Spleen (tissue), 11 donors: Measurements from ENCODE around the gene BRSK2. TPM values are rescaled to one million over a fixed set of nuclear protein-coding genes. Genes with fewer than 3 reads are reported as not detected.

Source experiments
- DNase-seq: peaks from one replicate; pipeline ENCODE4 v3.0.0-alpha.2; 2020
- H3K27ac ChIP-seq, 8 donors: fragments of 200-600 bp; sonication (generic) in 7 of 8; 1 replicate in 4 of 8; 2 replicates in 4 of 8; pipeline versions ENCODE4 v1.5.0 to v1.8.0; 2016 to 2021; ENCODE audit warnings: inconsistent platforms in 4 of 8, mild to moderate bottlenecking in 4 of 8, moderate library complexity in 1 of 8
- H3K27me3 ChIP-seq, 7 donors: fragments of 200-600 bp; sonication (generic) in 6 of 7; replicated peaks in 1 of 7; 1 replicate in 4 of 7; 2 replicates in 3 of 7; pipeline versions ENCODE4 v1.5.0 to v1.8.0; 2016 to 2021; ENCODE audit warnings: inconsistent platforms in 3 of 7, mild to moderate bottlenecking in 1 of 7
- H3K36me3 ChIP-seq, 6 donors: fragments of 200-600 bp; sonication (generic) in 5 of 6; 1 replicate in 4 of 6; 2 replicates in 2 of 6; pipeline versions ENCODE4 v1.5.0 to v1.8.0; 2016 to 2021; ENCODE audit warnings: inconsistent platforms in 2 of 6
- H3K4me1 ChIP-seq, 6 donors: fragments of 200-600 bp; sonication (generic) in 5 of 6; 1 replicate in 3 of 6; 2 replicates in 3 of 6; pipeline versions ENCODE4 v1.5.0 to v1.8.0; 2016 to 2021; ENCODE audit warnings: inconsistent platforms in 3 of 6
- H3K4me3 ChIP-seq, 8 donors: fragments of 200-600 bp; sonication (generic) in 7 of 8; 1 replicate in 4 of 8; 2 replicates in 4 of 8; pipeline versions ENCODE4 v1.5.0 to v1.8.0; 2016 to 2021; ENCODE audit warnings: inconsistent platforms in 4 of 8, mild to moderate bottlenecking in 4 of 8, moderate library complexity in 2 of 8
- H3K9me3 ChIP-seq, 8 donors: fragments of 200-600 bp; sonication (generic) in 7 of 8; 1 replicate in 4 of 8; 2 replicates in 4 of 8; pipeline versions ENCODE4 v1.5.0 to v1.8.0; 2016 to 2021; ENCODE audit warnings: inconsistent platforms in 4 of 8
- CTCF ChIP-seq, 11 experiments: fragments of 200-600 bp in 7 of 11; fragments of 450-650 bp in 4 of 11; sonication (generic) in 4 of 11; IDR thresholded peaks in 8 of 11; conservative IDR thresholded peaks in 3 of 11; 1 replicate in 7 of 11; 2 replicates in 4 of 11; pipeline versions ENCODE4 v1.4.0 to v1.8.0; 2016 to 2021; ENCODE audit warnings: antibody characterized with exemption in 11 of 11, inconsistent platforms in 4 of 11, mild to moderate bottlenecking in 1 of 11
- POLR2A ChIP-seq, 3 donors: fragments of 450-650 bp; IDR thresholded peaks; one replicate each; pipeline ENCODE4 v1.5.1; 2017; ENCODE audit warnings: antibody characterized with exemption in 3 of 3, mild to moderate bottlenecking in 1 of 3
- POLR2AphosphoS5 ChIP-seq, 3 donors: sonication (generic); formaldehyde crosslinking; IDR thresholded peaks; one replicate each; pipeline ENCODE4 v1.5.1; 2017; ENCODE audit warnings: antibody characterized with exemption in 3 of 3
- WGBS, 5 donors: extraction: QIAGEN DNeasy Blood & Tissue Kit in 3 of 5; methylation state at CpG; one replicate each; pipeline versions ENCODE4 v1.1.5 to v1.1.7; 2013 to 2018; 5-methylcytosine and 5-hydroxymethylcytosine counted together
- intact Hi-C: fragments of 100-400 bp; cut with DNase I; formaldehyde crosslinking; loops from one replicate; pipeline ENCODE4 v1.15.0; 2023; ENCODE audit warnings: low total_unique reads
- polyA plus RNA-seq, 3 donors: library from polyadenylated mRNA; stranded (reverse); fragments of 200-250 nt; gene quantifications; one replicate each; pipeline ENCODE4 v1.2.1, GENCODE V29; 2013
- total RNA-seq, 7 donors: library from RNA; depleted of rRNA in 3 of 7; stranded (reverse); fragments of >200 nt in 3 of 7; fragmentation: NEBNext Ultra II Directional in 4 of 7; extraction: Animal tissue kit (Norgen Biotek cat#: 25700) in 4 of 7; gene quantifications; one replicate each; pipeline versions ENCODE4 v1.1.0 to v1.2.1, GENCODE V29; 2016 to 2021
- donor health status: healthy with polysubstance abuse.
- donor health status: DM: no; HTN: no; CAD: no; lungs with moderate emphysema.
- donor health status: DM: no; HTN: no; CAD: no.
- donor health status: Bipolar disorder and iron deficiency.
- donor health status: healthy.
- donor health status: DM: no; HTN: no; CAD: no.
- donor health status: DM: yes; HTN: yes; CAD: no.

The BRSK2 gene
- total and polyA plus RNA-seq, 10 donors: 0.17 to 1.5 (median 0.42) TPM

GRCh38 chr11:1462698-1462975, 72.9 kb downstream of the BRSK2 start:
- 73 to 88% (median 83%) methylated on average over 7 to 13 of the region's 13 CpGs for WGBS, 5 donors
- no peak overlapping the region for H3K27ac ChIP-seq
- no peak for DNase-seq
- intact Hi-C loops: no loop called here
- peaks cover 0 to 14% (median 0%) of the 10 kb centered on the region in 8 donors for H3K9me3 ChIP-seq
- peaks cover 0 to 41% (median 0%) of the 10 kb centered on the region in 6 donors for H3K36me3 ChIP-seq
- no peak for TF ChIP-seq POLR2A (IDR thresholded peaks at IDR 0.05)
- TF ChIP-seq POLR2AphosphoS5 (IDR thresholded peaks at IDR 0.05): peak in 1 of 3 donors; percentile 13
- no peak overlapping the region for H3K4me3 ChIP-seq
- H3K27me3 ChIP-seq: no peaks in the 10 kb centered on the region
- H3K4me1 ChIP-seq: peaks cover 4 to 41% (median 17%) of the 10 kb centered on the region in 6 donors

GRCh38 chr11:1463056-1463455, 73.3 kb downstream of the BRSK2 start:
- no peaks in the 10 kb centered on the region for H3K27me3 ChIP-seq
- 81 to 100% (median 97%) methylated on average over 1 to 16 of the region's 16 CpGs for WGBS, 5 donors
- peaks cover 4 to 40% (median 15%) of the 10 kb centered on the region in 6 donors for H3K4me1 ChIP-seq
- no peak for DNase-seq
- peaks cover 0 to 45% (median 0%) of the 10 kb centered on the region in 6 donors for H3K36me3 ChIP-seq
- H3K27ac ChIP-seq: no peak overlapping the region
- TF ChIP-seq POLR2AphosphoS5 (IDR thresholded peaks at IDR 0.05) (peak in 2 of 3 donors; percentile 16), POLR2A (IDR thresholded peaks at IDR 0.05) (no peak)
- peaks cover 0 to 14% (median 0%) of the 10 kb centered on the region in 8 donors for H3K9me3 ChIP-seq
- H3K4me3 ChIP-seq: no peak overlapping the region
- intact Hi-C loops: no loop called here

- 90 to 93% (median 93%) methylated on average over 16 of the region's 16 CpGs for WGBS, 5 donors
- intact Hi-C loops: no loop called here
- DNase-seq: no peak
These were observed 77.0 kb downstream of the BRSK2 start for GRCh38 chr11:1466784-1467183.

GRCh38 chr11:1467270-1467669, 77.5 kb downstream of the BRSK2 start:
- 67 to 77% (median 72%) methylated on average over 9 of the region's 9 CpGs for WGBS, 5 donors
- Histone ChIP-seq H3K27ac (no peak overlapping the region), H3K36me3 (peaks cover 0 to 84% (median 34%) of the 10 kb centered on the region in 6 donors), H3K9me3 (peaks cover 0 to 14% (median 0%) of the 10 kb centered on the region in 8 donors), H3K27me3 (no peaks in the 10 kb centered on the region), H3K4me3 (no peak overlapping the region), H3K4me1 (peaks cover 0 to 15% (median 0%) of the 10 kb centered on the region in 6 donors)
- DNase-seq: no peak
- intact Hi-C loops: no loop called here
- TF ChIP-seq CTCF (IDR thresholded peaks at IDR 0.05 in 8 of 11, conservative IDR thresholded peaks at IDR 0.05 in 3 of 11) (no peak), POLR2AphosphoS5 (IDR thresholded peaks at IDR 0.05) (no peak), POLR2A (IDR thresholded peaks at IDR 0.05) (no peak)

More at GRCh38 chr11:1466784-1467183, 77.0 kb downstream of the BRSK2 start:
- Histone ChIP-seq H3K9me3 (peaks cover 0 to 14% (median 0%) of the 10 kb centered on the region in 8 donors), H3K4me1 (peaks cover 0 to 15% (median 0%) of the 10 kb centered on the region in 6 donors), H3K27me3 (no peaks in the 10 kb centered on the region), H3K27ac (no peak overlapping the region), H3K4me3 (no peak overlapping the region), H3K36me3 (peaks cover 0 to 82% (median 32%) of the 10 kb centered on the region in 6 donors)
- no peak for TF ChIP-seq CTCF (IDR thresholded peaks at IDR 0.05 in 8 of 11, conservative IDR thresholded peaks at IDR 0.05 in 3 of 11)
- no peak for TF ChIP-seq POLR2A (IDR thresholded peaks at IDR 0.05)
- peak in 1 of 3 donors; percentile 5 for TF ChIP-seq POLR2AphosphoS5 (IDR thresholded peaks at IDR 0.05)

- Histone ChIP-seq H3K27me3 (no peaks in the 10 kb centered on the region), H3K4me3 (no peak overlapping the region), H3K9me3 (peaks cover 0 to 14% (median 0%) of the 10 kb centered on the region in 8 donors), H3K36me3 (peaks cover 0 to 84% (median 38%) of the 10 kb centered on the region in 6 donors), H3K4me1 (peaks cover 0 to 15% (median 0%) of the 10 kb centered on the region in 6 donors), H3K27ac (no peak overlapping the region)
- WGBS, 5 donors: 74 to 95% (median 80%) methylated on average over 11 to 18 of the region's 18 CpGs
- intact Hi-C loops: no loop called here
- no peak for TF ChIP-seq POLR2AphosphoS5 (IDR thresholded peaks at IDR 0.05)
- TF ChIP-seq POLR2A (IDR thresholded peaks at IDR 0.05): no peak
- no peak for TF ChIP-seq CTCF (IDR thresholded peaks at IDR 0.05 in 8 of 11, conservative IDR thresholded peaks at IDR 0.05 in 3 of 11)
- DNase-seq: no peak
These were observed 78.3 kb downstream of the BRSK2 start for GRCh38 chr11:1468002-1468401.
